Karpas-422 (cell line): ENCODE results near the gene PCBP4. TPM values are rescaled to one million over a fixed set of nuclear protein-coding genes. Genes with fewer than 3 reads are reported as not detected.

Experiments used
- DNase-seq: peaks from one replicate; pipeline ENCODE4 v3.0.0-alpha.2; 2015
- H2AFZ ChIP-seq: fragments of 200-600 bp; sonication (generic); 2 replicates; pipeline ENCODE4 v1.6.1; 2014; ENCODE audit warnings: antibody characterized with exemption, low read length, mixed read lengths
- H3K27ac ChIP-seq: fragments of 200-600 bp; sonication (generic); 2 replicates; pipeline ENCODE4 v1.5.1; 2014; ENCODE audit warnings: mild to moderate bottlenecking, low read length, moderate library complexity
- H3K27me3 ChIP-seq: fragments of 200-600 bp; sonication (generic); 2 replicates; pipeline ENCODE4 v1.6.1; 2014; ENCODE audit warnings: low read length, mixed read lengths
- H3K36me3 ChIP-seq: fragments of 200-600 bp; sonication (generic); 2 replicates; pipeline ENCODE4 v1.6.1; 2014; ENCODE audit warnings: low read length, mixed read lengths; ENCODE audit not compliant: insufficient read depth
- H3K4me1 ChIP-seq: fragments of 200-600 bp; sonication (generic); 2 replicates; pipeline ENCODE4 v1.6.1; 2014; ENCODE audit warnings: mild to moderate bottlenecking, low read length, mixed read lengths
- H3K4me2 ChIP-seq: fragments of 200-600 bp; sonication (generic); 2 replicates; pipeline ENCODE4 v1.6.1; 2014; ENCODE audit warnings: low read length, low read depth, mild to moderate bottlenecking; ENCODE audit not compliant: poor library complexity, severe bottlenecking
- H3K4me3 ChIP-seq: fragments of 200-600 bp; sonication (generic); 2 replicates; pipeline ENCODE4 v1.5.1; 2014; ENCODE audit warnings: mild to moderate bottlenecking, antibody characterized with exemption, low read length, mixed read lengths
- H3K79me2 ChIP-seq: fragments of 200-600 bp; sonication (generic); 2 replicates; pipeline ENCODE4 v1.6.1; 2014; ENCODE audit warnings: mild to moderate bottlenecking, low read length, mixed read lengths
- H3K9ac ChIP-seq: fragments of 200-600 bp; sonication (generic); 2 replicates; pipeline ENCODE4 v1.6.0; 2014; ENCODE audit warnings: low read length
- H3K9me2 ChIP-seq: fragments of 200-600 bp; sonication (generic), shearing (Covaris generic); replicated peaks from 2 replicates; pipeline ENCODE4 v1.6.0; 2014; ENCODE audit warnings: mild to moderate bottlenecking, low read length, moderate library complexity; ENCODE audit not compliant: insufficient read depth
- H3K9me3 ChIP-seq: fragments of 300-700, 200-600 bp; sonication (generic); 2 replicates; pipeline ENCODE4 v1.6.1; 2014; ENCODE audit warnings: low read length, mixed read lengths
- H4K20me1 ChIP-seq: fragments of 200-600 bp; sonication (generic); 2 replicates; pipeline ENCODE4 v1.6.1; 2014; ENCODE audit warnings: mild to moderate bottlenecking, antibody characterized with exemption, low read length, low read depth; ENCODE audit not compliant: insufficient read depth
- total RNA-seq: library from RNA; depleted of rRNA; stranded (reverse); fragments of >200 nt; shearing (Covaris generic); gene quantifications from 2 replicates; pipeline ENCODE4 v1.2.3, GENCODE V29; 2014; ENCODE audit warnings: low replicate concordance; rRNA removed

Gene PCBP4
- total RNA-seq, result 16.9 and 17.9 TPM in 2 replicates

DNA sequence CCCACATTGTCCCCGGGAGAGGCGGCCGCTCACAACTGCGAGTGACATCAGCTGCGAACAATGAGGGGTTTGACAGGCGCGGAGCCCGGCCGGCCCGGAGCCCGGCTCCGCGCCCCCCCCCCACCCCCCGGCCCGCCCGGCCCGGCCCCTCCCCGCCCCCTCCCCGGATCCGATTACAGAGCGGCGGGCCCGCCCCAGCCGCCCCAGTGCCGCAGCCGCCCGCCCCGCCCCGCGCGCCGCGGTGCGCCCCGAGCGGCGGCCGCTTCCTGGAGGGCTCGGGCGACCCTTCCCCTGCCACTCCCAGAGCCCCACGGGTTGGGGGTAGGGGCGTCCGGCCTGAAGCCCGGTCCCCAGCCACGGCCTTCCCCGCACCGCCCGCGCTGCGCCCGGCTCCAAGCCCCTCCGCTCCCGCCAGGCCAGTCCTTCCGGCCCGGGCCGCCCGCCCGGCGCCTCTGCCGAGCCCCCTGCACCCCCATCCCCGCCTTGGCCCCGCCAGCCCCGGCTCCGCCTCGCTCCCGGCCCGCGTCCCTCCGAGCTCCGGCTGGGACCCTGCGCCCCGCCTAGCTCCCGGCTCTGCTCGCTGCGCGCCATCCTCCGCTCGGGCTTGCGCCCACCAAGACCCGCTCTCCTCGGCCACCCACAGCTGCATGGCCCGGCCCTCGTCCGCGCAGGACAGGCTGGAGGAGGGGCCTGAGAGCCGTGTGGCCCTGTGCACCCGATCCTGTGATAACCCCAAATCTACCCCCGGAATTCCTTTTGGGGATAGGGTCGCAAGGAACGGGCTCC lies at the start of gene PCBP4:
PCBP4 (minus strand) TSS at position 71 of the 786 bp plus-strand sequence. CDS start 6,214 bp downstream, outside the sequence.
- Histone ChIP-seq H2AFZ (no peak within 1 kb of the TSS), H3K4me1 (peaks cover 47% of the 10 kb centered on the region), H3K27me3 (no peaks in the 10 kb centered on the region), H3K79me2 (peaks cover 10% of the 10 kb centered on the region), H3K9me3 (no peaks in the 10 kb centered on the region), H3K4me2 (peak within 1 kb of the TSS; percentile 84), H4K20me1 (peaks cover 5% of the 10 kb centered on the region; the same call in 1 of the 2 replicates), H3K27ac (peak within 1 kb of the TSS; percentile 75), H3K9me2 (no peaks in the 10 kb centered on the region), H3K4me3 (peak within 1 kb of the TSS; percentile 79), H3K36me3 (0 out of 2 replicates have a peak, but pooled peaks cover 2% of the 10 kb centered on the region), H3K9ac (peak within 1 kb of the TSS; percentile 82)
- DNase-seq, result peak; percentile 79

DNA sequence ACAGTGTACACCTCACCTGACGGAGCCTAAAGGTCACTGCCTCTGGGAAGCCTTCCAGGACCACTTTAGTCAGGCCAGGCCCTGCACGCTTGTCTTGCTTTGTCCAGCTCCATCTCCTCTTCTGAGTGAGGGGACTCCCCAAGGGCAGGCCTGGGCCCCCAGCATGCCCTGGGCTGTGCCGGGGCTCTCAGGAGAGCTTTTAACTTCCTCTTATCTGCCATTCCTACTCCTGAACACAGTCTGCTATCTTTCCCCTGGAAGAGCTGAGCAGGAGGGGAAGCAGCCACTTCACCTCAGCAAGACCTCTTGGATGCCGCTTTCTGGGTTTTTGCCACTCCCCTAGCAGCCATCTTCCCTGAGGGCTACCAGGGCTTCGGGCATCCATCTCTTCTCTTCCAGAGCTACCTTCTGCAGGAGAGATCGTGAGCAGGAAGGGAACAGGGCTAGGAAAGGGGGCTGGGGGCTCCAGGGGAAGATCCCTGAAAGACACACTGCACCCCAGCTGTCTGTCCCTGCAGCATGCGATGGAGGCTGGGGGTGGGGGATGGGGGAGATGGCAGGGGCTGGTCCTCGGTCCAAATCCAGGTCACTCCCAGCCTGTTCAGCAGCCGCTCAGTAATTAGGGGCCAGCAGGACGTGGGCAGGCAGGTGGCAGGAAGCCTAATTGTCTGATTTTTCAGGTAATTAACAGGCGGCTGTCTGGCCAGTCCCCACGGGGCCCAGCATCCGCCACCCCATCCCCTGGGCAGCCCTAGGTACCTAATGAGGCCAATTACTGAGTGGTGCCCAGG lies 48.4 kb upstream of the PCBP4 start:
- peak overlapping the region; percentile 62; the same call in 1 of the 2 replicates for H2AFZ ChIP-seq
- H3K9me2 ChIP-seq, result no peaks in the 10 kb centered on the region
- no peak overlapping the region for H3K27ac ChIP-seq
- peak overlapping the region; percentile 47 for H3K9ac ChIP-seq
- H3K4me1 ChIP-seq, result peaks cover 20% of the 10 kb centered on the region
- H4K20me1 ChIP-seq, result no peaks in the 10 kb centered on the region
- H3K9me3 ChIP-seq, result no peaks in the 10 kb centered on the region
- no peaks in the 10 kb centered on the region for H3K27me3 ChIP-seq
- H3K79me2 ChIP-seq, result no peaks in the 10 kb centered on the region
- H3K4me2 ChIP-seq, result peak overlapping the region; percentile 41
- no peak overlapping the region; the same call in 1 of the 2 replicates for H3K4me3 ChIP-seq
- no peaks in the 10 kb centered on the region for H3K36me3 ChIP-seq
- DNase-seq, result no peak

DNA sequence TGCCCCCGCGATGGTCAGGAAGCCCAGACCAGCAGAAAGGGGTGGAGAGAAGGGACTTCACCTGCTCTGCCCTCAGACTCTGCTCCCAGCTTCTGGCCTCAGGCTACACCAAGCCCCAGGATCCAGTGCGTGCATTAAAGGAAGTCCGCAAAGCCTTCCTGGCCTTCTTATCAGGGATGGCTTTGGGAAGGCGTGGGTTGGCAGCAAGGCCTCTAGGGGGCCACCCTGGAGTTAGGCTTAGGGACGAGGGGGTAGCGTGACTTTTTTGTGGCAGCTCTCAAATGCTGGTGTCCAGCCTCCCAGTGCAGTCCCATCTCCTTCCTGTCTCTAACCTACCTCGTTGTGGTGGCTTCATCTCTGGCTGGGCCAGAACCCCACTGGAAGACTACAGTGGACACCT lies 47.4 kb upstream of the PCBP4 start:
- Histone ChIP-seq H3K4me1 (peaks cover 20% of the 10 kb centered on the region), H3K9ac (no peak overlapping the region), H3K4me2 (no peak overlapping the region)

DNA sequence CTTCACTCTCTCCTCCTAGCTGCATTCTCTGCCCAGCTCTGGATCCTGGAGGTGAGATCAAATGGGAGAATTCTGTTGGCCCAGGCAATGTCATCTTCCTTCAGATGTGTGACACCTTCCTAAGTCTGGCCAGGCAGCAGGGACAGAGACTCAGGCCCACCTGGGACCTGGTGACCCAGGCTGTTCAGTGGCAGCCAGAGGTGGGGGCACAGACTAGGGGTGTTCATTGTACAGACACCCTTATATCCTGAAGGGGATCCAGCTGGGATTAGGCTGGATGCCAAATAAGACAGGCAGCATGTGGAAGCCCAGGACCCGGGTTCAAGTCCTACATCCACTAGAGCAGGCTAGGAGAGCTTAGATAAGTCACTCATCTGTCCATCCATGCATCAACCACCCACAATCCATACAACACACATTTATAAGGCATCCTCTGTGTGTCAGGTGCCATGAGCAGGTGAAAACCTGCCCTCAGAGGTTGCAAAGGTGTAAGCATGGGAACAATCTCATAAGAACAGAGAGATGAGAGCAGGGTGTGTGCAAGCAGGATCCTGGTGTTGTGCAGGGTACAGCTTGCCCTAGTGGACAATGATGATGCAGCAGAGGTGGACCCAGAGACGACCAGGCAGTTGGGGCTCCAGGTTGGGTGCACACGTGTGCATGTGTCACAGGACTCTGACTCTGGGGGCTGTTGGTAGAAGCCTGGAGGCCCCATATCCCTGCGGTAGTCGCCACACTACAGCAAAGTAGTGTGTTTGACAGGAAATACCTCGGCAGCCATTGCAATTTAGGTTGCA lies 46.7 kb upstream of the PCBP4 start:
- Histone ChIP-seq H3K27me3 (no peaks in the 10 kb centered on the region), H3K9me3 (no peaks in the 10 kb centered on the region), H2AFZ (no peak overlapping the region), H3K79me2 (no peaks in the 10 kb centered on the region), H3K4me3 (no peak overlapping the region), H3K36me3 (no peaks in the 10 kb centered on the region), H4K20me1 (no peaks in the 10 kb centered on the region), H3K4me1 (peaks cover 20% of the 10 kb centered on the region), H3K9me2 (no peaks in the 10 kb centered on the region), H3K4me2 (no peak overlapping the region), H3K27ac (no peak overlapping the region), H3K9ac (no peak overlapping the region)
- no peak for DNase-seq

More for the DNA sequence above, 47.4 kb upstream of the PCBP4 start:
- H3K36me3 ChIP-seq, result no peaks in the 10 kb centered on the region
- H3K4me3 ChIP-seq, result no peak overlapping the region
- H2AFZ ChIP-seq, result no peak overlapping the region
- DNase-seq, result no peak
- H3K79me2 ChIP-seq, result no peaks in the 10 kb centered on the region
- no peaks in the 10 kb centered on the region for H3K9me2 ChIP-seq
- H3K9me3 ChIP-seq, result no peaks in the 10 kb centered on the region
- no peaks in the 10 kb centered on the region for H4K20me1 ChIP-seq
- H3K27ac ChIP-seq, result no peak overlapping the region
- H3K27me3 ChIP-seq, result no peaks in the 10 kb centered on the region

DNA sequence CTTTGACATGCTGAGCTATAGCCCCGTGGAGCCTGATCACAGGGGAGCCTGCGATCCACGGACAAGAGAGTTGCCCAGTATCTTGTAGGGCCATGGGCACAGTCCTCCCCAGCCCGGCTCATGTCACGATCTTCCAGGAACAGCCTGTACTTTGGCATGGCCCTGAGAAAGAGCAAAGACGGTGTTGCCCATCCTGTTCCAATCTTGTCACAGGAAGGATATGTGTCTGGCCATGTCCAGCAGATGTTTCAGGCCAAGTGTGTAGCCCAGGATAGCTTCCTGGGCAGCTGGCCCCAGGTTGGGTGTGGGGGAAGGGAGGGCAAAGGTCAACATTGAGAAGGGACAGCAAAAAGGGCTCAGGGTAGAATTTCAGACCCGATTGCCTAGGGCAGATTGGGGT lies 45.4 kb upstream of the PCBP4 start:
- Histone ChIP-seq H3K9me2 (no peaks in the 10 kb centered on the region), H3K36me3 (no peaks in the 10 kb centered on the region), H4K20me1 (no peaks in the 10 kb centered on the region), H3K4me2 (no peak overlapping the region), H3K27me3 (no peaks in the 10 kb centered on the region), H3K79me2 (no peaks in the 10 kb centered on the region), H3K4me3 (no peak overlapping the region), H3K9me3 (no peaks in the 10 kb centered on the region), H3K4me1 (peaks cover 20% of the 10 kb centered on the region), H3K27ac (no peak overlapping the region), H3K9ac (no peak overlapping the region), H2AFZ (no peak overlapping the region)
- DNase-seq, result no peak

DNA sequence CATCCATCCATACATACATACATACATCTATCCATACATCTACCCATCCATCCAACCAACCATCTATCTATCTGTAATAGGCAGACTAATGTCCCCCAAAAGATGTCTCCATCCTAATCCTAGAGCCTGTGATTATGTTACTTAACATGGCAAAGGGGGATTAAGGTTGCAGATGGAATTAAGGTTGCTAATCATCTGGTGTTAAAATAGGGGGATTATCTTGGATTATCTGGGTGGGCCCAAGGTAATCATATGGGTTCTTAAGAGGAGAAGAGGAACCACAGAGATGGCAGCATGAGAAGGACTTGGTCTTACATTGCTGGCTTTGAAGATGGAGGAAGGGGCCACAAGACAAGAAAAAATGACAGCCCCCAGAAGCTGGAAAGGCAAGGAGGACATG lies 43.2 kb upstream of the PCBP4 start:
- Histone ChIP-seq H3K27ac (no peak overlapping the region), H3K36me3 (no peaks in the 10 kb centered on the region), H4K20me1 (no peaks in the 10 kb centered on the region), H3K4me1 (peaks cover 17% of the 10 kb centered on the region), H3K9me2 (no peaks in the 10 kb centered on the region), H3K27me3 (no peaks in the 10 kb centered on the region), H3K79me2 (no peaks in the 10 kb centered on the region), H2AFZ (no peak overlapping the region), H3K9me3 (no peaks in the 10 kb centered on the region), H3K4me3 (no peak overlapping the region), H3K4me2 (no peak overlapping the region), H3K9ac (no peak overlapping the region)
- DNase-seq, result no peak

DNA sequence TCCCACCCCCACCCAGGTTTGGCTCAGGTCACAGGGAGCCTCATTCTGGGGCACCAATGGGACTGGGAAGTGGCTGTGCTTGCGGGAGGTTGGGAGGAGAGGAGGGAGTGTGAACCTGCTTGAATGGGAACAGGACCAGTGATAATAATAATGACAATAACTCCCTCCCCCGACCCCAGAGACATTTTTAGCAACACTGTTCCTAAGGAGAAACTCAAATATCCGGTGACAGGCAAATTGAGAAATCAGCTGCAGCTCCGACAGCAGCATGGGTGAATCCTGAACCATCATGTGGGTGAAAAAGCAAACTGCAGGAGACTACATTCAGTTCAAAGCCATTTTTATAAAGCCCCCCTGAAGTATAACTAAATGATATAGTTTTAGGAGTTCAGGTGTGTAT lies 40.0 kb upstream of the PCBP4 start:
- H3K27ac ChIP-seq, result no peak overlapping the region
- H2AFZ ChIP-seq, result no peak overlapping the region
- H3K9me2 ChIP-seq, result no peaks in the 10 kb centered on the region
- no peak overlapping the region for H3K4me2 ChIP-seq
- no peaks in the 10 kb centered on the region for H3K27me3 ChIP-seq
- peaks cover 11% of the 10 kb centered on the region for H3K4me1 ChIP-seq
- no peak for DNase-seq
- no peaks in the 10 kb centered on the region for H3K9me3 ChIP-seq
- H3K79me2 ChIP-seq, result no peaks in the 10 kb centered on the region
- H3K9ac ChIP-seq, result no peak overlapping the region
- peaks cover 3% of the 10 kb centered on the region; the same call in 1 of the 2 replicates for H4K20me1 ChIP-seq
- no peaks in the 10 kb centered on the region for H3K36me3 ChIP-seq
- H3K4me3 ChIP-seq, result no peak overlapping the region
